Measurements from ENCODE around the gene MMP21.

The MMP21 gene

GRCh38 chr10:125788156-125789034 is 12.8 kb upstream of the MMP21 start:
- DNase-seq = no peak

- DNase-seq = no peak
These were observed 10.2 kb upstream of the MMP21 start for GRCh38 chr10:125785791-125786190.

- DNase-seq = peak; percentile 6
These were observed 8.3 kb upstream of the MMP21 start for GRCh38 chr10:125783957-125784356.

- DNase-seq = peak; percentile 6
These were observed 7.8 kb upstream of the MMP21 start for GRCh38 chr10:125783408-125783807.

GRCh38 chr10:125782616-125783015 is 7.0 kb upstream of the MMP21 start:
- DNase-seq = peak; percentile 52

GRCh38 chr10:125782054-125782453 is 6.4 kb upstream of the MMP21 start:
- peak; percentile 18 for DNase-seq

GRCh38 chr10:125781374-125781773 is 5.8 kb upstream of the MMP21 start:
- peak; percentile 11 for DNase-seq

GRCh38 chr10:125779403-125780327 is 4.0 kb upstream of the MMP21 start:
- peak; percentile 4 for DNase-seq

- DNase-seq = no peak
These were observed 2.9 kb upstream of the MMP21 start for GRCh38 chr10:125778556-125778955.

GRCh38 chr10:125777806-125778205 is 2.2 kb upstream of the MMP21 start:
- DNase-seq = no peak

GRCh38 chr10:125774581-125775191 is 935 bp downstream of the MMP21 start:
- DNase-seq = no peak

- DNase-seq = no peak
These were observed 1.7 kb downstream of the MMP21 start for GRCh38 chr10:125773687-125774543.

GRCh38 chr10:125772864-125773180 is 2.8 kb downstream of the MMP21 start:
- DNase-seq = no peak

GRCh38 chr10:125772112-125772863 is 3.3 kb downstream of the MMP21 start:
- DNase-seq = no peak

- DNase-seq = no peak
These were observed 4.8 kb downstream of the MMP21 start for GRCh38 chr10:125770844-125771243.

GRCh38 chr10:125769175-125769574 is 6.4 kb downstream of the MMP21 start:
- no peak for DNase-seq

GRCh38 chr10:125768219-125768855 is 7.3 kb downstream of the MMP21 start:
- no peak for DNase-seq

GRCh38 chr10:125766511-125766910 is 9.1 kb downstream of the MMP21 start:
- no peak for DNase-seq

GRCh38 chr10:125765835-125766234 is 9.8 kb downstream of the MMP21 start:
- no peak for DNase-seq

- DNase-seq = no peak
These were observed 12.7 kb downstream of the MMP21 start for GRCh38 chr10:125762692-125763648.

All from femur (tissue), 1 donor.